ENCODE data around the gene TARS1.

TARS1 gene

GRCh38 chr5:33474004-33474403, 33.2 kb downstream of the TARS1 start:
- Histone ChIP-seq H3K4me3 (ENCODE audit: low read length, poor library complexity, severe bottlenecking) (no peak overlapping the region), H3K36me3 (ENCODE audit: insufficient read depth, low read length) (peaks cover 49% of the 10 kb centered on the region), H3K9ac (ENCODE audit: low read depth, low read length, poor library complexity, severe bottlenecking) (no peak overlapping the region), H4K20me1 (ENCODE audit: insufficient read depth, low read length, poor library complexity, severe bottlenecking) (no peaks in the 10 kb centered on the region), H3K4me1 (ENCODE audit: insufficient read depth, low read length, poor library complexity, severe bottlenecking) (no peaks in the 10 kb centered on the region), H3K79me2 (ENCODE audit: insufficient read depth, low read length) (no peaks in the 10 kb centered on the region), H2AFZ (ENCODE audit: low read length) (no peak overlapping the region), H3K9me3 (ENCODE audit: insufficient read depth, low read depth, low read length) (no peaks in the 10 kb centered on the region), H3K9me2 (replicated peaks; ENCODE audit: low read depth, low read length) (no peaks in the 10 kb centered on the region), H3F3A (ENCODE audit: low read depth) (no peaks in the 10 kb centered on the region), H3K27me3 (ENCODE audit: insufficient read depth, low read length, poor library complexity, severe bottlenecking) (no peaks in the 10 kb centered on the region), H3K4me2 (ENCODE audit: low read depth, low read length, poor library complexity, severe bottlenecking) (no peak overlapping the region)
- TF ChIP-seq CTCF (conservative IDR thresholded peaks at IDR 0.05; ENCODE audit: low read length): no peak
- no peak for TF ChIP-seq EZH2phosphoT487 (IDR thresholded peaks at IDR 0.05; ENCODE audit: borderline replicate concordance)

DNA sequence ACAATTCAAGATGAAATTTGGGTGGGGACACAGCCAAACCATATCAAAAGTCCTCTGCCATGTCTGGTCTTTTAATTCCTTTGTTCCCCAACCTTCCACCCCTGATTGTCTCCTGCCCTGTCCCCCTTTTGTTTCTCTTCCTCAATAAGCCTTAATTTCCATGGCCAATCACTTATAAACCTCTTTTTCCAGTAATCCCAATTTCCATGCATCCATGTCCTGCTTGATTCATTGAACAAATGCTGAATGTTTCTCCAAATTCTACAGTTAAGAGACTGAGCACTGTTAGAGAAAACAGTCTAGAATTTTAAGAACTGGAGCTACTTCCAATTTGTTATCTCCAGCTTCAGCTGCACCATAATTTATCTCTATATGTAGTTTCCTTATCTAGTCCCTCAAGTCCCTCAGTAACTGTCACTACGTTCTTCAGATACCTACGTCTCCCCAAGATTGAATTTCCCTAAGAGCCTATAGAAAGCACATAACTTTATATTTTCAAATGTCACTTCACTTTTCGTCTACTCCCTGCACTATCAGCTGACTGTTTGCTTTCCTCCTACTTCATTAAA, 34.2 kb downstream of the TARS1 start:
- Histone ChIP-seq H4K20me1 (ENCODE audit: insufficient read depth, low read length, poor library complexity, severe bottlenecking) (no peaks in the 10 kb centered on the region), H3K9me3 (ENCODE audit: insufficient read depth, low read depth, low read length) (no peaks in the 10 kb centered on the region), H3K4me3 (ENCODE audit: low read length, poor library complexity, severe bottlenecking) (no peak overlapping the region), H3K9ac (ENCODE audit: low read depth, low read length, poor library complexity, severe bottlenecking) (no peak overlapping the region), H2AFZ (ENCODE audit: low read length) (no peak overlapping the region), H3F3A (ENCODE audit: low read depth) (no peaks in the 10 kb centered on the region), H3K79me2 (ENCODE audit: insufficient read depth, low read length) (no peaks in the 10 kb centered on the region), H3K4me2 (ENCODE audit: low read depth, low read length, poor library complexity, severe bottlenecking) (no peak overlapping the region), H3K27me3 (ENCODE audit: insufficient read depth, low read length, poor library complexity, severe bottlenecking) (no peaks in the 10 kb centered on the region), H3K4me1 (ENCODE audit: insufficient read depth, low read length, poor library complexity, severe bottlenecking) (no peaks in the 10 kb centered on the region), H3K36me3 (ENCODE audit: insufficient read depth, low read length) (peaks cover 39% of the 10 kb centered on the region; the same call in 1 of the 2 replicates), H3K9me2 (replicated peaks; ENCODE audit: low read depth, low read length) (no peaks in the 10 kb centered on the region)
- TF ChIP-seq EZH2phosphoT487 (IDR thresholded peaks at IDR 0.05; ENCODE audit: borderline replicate concordance) (no peak), CTCF (conservative IDR thresholded peaks at IDR 0.05; ENCODE audit: low read length) (no peak)

GRCh38 chr5:33475706-33476105, 34.9 kb downstream of the TARS1 start:
- Histone ChIP-seq H3K9ac (ENCODE audit: low read depth, low read length, poor library complexity, severe bottlenecking) (no peak overlapping the region), H3K27me3 (ENCODE audit: insufficient read depth, low read length, poor library complexity, severe bottlenecking) (no peaks in the 10 kb centered on the region), H3K9me3 (ENCODE audit: insufficient read depth, low read depth, low read length) (no peaks in the 10 kb centered on the region), H3K4me3 (ENCODE audit: low read length, poor library complexity, severe bottlenecking) (no peak overlapping the region), H3K36me3 (ENCODE audit: insufficient read depth, low read length) (peaks cover 32% of the 10 kb centered on the region; the same call in 1 of the 2 replicates), H3K9me2 (replicated peaks; ENCODE audit: low read depth, low read length) (no peaks in the 10 kb centered on the region), H3K4me2 (ENCODE audit: low read depth, low read length, poor library complexity, severe bottlenecking) (no peak overlapping the region), H3K4me1 (ENCODE audit: insufficient read depth, low read length, poor library complexity, severe bottlenecking) (no peaks in the 10 kb centered on the region), H3K79me2 (ENCODE audit: insufficient read depth, low read length) (no peaks in the 10 kb centered on the region), H3F3A (ENCODE audit: low read depth) (no peaks in the 10 kb centered on the region), H2AFZ (ENCODE audit: low read length) (no peak overlapping the region), H4K20me1 (ENCODE audit: insufficient read depth, low read length, poor library complexity, severe bottlenecking) (no peaks in the 10 kb centered on the region)
- no peak for TF ChIP-seq CTCF (conservative IDR thresholded peaks at IDR 0.05; ENCODE audit: low read length)
- no peak for TF ChIP-seq EZH2phosphoT487 (IDR thresholded peaks at IDR 0.05; ENCODE audit: borderline replicate concordance)

Data from Loucy (cell line).